NCI-H1048 (cell line): ENCODE results near the gene CPHXL.

ENCODE experiments used
- DNase-seq: peaks from one replicate; lab custom pipeline; 2025; lab: John Stamatoyannopoulos, UW

The CPHXL gene

DNA sequence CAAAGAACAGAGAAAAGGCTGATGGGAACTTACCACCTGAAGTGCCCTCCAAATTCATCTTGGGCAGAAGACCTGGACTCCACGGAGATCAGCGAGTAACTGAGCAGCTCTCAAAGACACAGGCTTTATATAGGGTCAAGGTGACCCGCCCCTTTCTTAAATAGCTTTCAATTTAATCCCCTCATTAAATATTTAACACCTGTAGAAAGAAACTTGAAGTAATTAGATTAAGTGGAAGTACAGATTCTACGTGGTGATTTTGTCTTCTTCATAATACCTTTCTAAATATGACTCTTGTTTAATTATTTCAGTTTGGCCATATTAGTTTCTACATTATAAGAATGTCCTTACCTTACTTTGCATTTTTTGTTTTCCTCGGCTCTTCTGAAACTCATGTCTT is 24.9 kb downstream of the CPHXL start, which contains the start of gene DUXB:
TSS of gene DUXB (minus strand) at position 101 of the 400 bp plus-strand sequence. CDS start at position 58, 43 bp downstream.
- DNase-seq: no peak

DNA sequence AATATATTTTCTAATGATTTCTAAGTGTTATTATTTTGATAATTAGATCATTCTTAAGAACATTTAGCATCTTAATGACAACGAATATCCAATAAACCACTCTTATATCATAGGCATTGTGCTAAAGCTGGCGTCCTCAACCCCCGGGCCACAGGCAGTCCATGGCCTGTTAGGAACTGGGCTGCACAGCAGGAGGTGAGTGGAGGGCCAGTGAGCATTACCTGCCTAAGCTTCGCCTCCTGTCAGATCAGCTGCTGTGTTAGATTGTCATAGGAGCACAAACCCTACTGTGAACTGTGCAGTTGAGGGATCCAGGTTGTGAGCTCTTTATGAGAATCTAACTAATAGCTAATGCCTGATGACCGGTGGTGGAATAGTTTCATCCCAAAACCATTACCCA is 28.7 kb downstream of the CPHXL start:
- no peak for DNase-seq

DNA sequence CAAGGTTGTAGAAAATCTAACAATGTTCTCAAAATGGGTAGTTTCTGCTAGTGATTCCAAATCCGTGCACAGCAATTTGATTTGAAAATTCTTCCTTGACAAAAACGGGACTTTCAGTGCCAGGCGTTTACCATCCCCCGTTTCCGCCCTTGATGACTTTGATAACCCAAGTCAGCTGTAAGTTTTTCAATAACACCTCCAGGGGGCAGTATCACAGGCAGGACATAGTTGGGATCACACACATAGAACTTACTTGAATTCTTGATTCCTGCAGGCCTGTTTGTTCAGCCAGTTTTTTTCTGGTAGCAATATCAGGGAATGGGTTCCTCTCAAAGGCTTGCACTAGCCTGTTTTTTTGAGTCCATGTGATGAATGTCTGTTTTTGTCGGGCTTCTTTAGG is 30.6 kb downstream of the CPHXL start:
- no peak for DNase-seq

DNA sequence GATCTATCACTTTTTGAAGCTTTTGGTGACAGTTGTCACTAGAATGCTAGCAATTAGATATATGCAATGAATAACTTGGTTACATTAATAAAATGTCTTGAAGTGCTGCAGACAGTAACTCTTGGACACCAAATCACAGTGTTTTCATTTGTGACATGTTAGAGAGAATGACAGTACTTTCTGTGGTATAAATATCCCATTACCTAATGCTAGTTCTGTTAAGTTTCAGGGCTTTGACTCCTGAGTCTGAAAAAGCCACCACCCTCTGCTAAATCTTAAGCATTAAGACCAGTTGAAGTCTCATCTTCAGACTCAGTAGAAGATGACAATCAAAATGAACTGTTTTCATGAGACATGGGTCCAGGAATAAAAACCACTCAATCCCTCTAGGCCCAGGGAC is 38.9 kb downstream of the CPHXL start:
- DNase-seq: no peak

DNA sequence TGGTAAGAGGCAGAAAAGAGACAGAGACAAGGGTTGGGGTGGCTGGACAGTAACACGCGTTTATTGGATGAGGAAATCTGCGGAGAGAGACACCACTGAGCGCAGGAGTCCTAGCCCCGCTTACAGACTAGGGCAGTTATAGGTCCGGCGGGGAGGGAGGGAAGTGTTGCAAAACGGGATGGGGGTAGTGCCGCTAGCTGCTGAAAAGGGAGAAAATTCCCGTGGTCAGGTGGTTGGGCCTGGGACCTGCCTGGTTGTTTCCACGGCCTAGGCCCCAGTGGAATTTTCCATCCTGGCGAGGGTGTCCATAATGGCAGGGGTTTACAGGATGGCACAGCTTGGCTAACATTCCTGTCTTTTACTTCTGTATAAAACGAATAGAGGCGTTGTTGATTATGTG is 44.0 kb downstream of the CPHXL start:
- DNase-seq: no peak

DNA sequence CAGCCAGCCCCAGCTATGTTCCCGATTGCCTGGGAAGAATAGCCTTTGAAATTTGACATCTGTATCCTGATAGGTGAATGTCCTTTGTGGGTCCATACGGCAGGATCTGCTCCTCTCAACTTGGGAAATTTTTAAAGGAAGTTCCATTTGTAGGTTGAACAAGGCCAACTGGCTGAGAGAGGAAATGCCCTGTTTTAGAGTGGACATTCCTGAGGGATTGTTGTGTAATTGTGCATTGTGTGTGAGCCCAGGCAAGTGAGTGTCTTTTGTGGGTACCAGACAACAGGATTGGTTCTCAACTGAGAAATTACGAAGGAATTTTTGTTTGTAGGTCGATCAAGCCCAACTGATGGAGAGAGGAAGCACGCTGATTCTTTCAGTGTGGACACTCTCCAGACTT is 46.9 kb downstream of the CPHXL start:
- DNase-seq: no peak

DNA sequence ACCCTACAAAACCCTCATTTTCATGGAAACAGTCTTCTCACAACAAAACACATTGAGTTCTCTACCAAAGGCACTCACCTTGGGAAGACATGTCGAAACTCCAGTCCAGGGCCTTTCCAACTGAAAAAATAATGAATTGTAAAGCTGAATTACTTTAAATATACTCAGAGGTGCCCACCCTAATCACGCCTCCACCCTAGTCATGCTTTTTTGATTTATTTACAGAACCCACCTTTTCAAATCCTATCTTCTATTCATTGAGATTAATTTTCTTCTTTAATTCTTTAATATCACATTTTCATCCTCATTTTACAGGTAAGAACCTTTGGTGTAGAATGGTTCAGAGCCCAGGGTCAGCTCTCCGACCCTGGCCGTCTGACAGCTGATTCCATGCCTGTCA is 49.4 kb downstream of the CPHXL start, which contains the start of gene CPHXL2:
TSS of gene CPHXL2 (minus strand) at position 101 of the 400 bp plus-strand sequence. CDS start at position 91, 10 bp downstream.
- DNase-seq: no peak

DNA sequence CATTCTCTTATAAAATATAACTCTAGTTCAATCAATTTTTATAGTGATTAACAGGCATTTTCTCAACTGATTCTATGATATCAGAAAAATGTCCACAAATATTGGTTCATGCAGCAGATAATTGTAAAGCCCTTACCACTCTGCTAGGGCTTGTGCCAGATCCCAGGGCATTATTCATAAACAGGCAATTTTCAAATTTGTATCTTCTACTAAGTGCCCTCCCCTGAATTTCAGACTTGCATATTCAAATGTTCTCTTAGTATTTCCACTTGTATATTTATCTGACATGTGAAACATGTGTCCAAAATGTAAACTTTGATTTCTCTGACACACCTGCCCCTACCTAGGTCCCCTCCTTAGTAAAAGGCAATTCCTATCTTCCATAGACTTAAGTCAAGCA is 58.8 kb downstream of the CPHXL start:
- no peak for DNase-seq
